Esophagus mucosa (tissue), 1 donor: ENCODE measurements around the gene TSPAN6. TPM values are rescaled to one million over a fixed set of nuclear protein-coding genes. Genes with fewer than 3 reads are reported as not detected.

Source experiments
- ATAC-seq: fragments of 200-7000 bp; cut with Tn5 transposase; one replicate; pipeline ENCODE4 v1.9.1; 2020
- total RNA-seq: library from RNA; stranded (reverse); gene quantifications from one replicate; pipeline ENCODE4 v1.2.4, GENCODE V29; 2023
- donor health status: DM: yes; HTN: yes; CAD: no.

Gene TSPAN6
- total RNA-seq, 1 donor from 2014 or later: 36.4 TPM

- no peak for ATAC-seq
These were observed 10.5 kb upstream of the TSPAN6 start for GRCh38 chrX:100647095-100647494.

GRCh38 chrX:100645106-100645505, 8.5 kb upstream of the TSPAN6 start:
- no peak for ATAC-seq

- ATAC-seq: peak; percentile 95
These were observed 7.6 kb upstream of the TSPAN6 start, which contains the start of gene SRPX2 for GRCh38 chrX:100643956-100644860. Gene SRPX2 (plus strand): TSS chrX:100644199. CDS start chrX:100646323, 2,124 bp downstream.

- ATAC-seq: peak; percentile 78
These were observed 6.6 kb upstream of the TSPAN6 start for GRCh38 chrX:100643212-100643611.

DNA sequence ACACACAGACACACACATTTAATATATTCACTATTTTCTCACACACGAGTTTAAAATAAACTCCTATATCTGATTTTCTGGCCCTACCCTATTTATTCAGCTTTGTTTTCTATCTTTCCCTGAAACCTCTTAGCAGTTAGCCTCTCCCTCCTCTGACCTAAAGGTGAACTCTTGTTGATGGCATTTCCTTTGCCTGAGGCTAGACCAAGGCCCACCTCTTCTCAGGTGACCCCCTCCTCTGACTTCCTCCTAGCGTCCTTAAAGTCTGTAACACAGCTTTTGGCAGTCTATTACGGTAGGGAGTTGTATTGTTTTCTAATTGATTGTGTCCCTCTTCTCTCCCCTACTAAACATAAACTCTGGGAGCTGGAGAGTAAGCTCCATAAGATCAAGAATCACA, 5.7 kb upstream of the TSPAN6 start:
- ATAC-seq: peak; percentile 34

DNA sequence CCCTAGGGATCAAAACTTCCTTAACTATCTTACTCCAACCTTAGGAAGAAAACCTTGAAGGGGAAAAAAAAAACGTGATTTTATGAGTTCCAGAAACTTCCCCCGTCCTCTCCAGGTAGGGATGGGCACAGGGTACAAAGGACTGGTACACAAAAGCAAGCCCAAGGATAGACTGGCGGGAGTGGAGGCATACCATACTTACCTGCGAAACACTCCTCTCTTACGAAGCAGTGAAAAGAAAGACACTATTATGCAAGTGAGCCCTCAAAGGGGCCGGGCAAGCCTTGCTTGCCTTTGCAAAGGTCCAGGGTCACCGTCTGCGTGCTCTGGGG, 651 bp downstream of the TSPAN6 start:
- peak; percentile 49 for ATAC-seq

DNA sequence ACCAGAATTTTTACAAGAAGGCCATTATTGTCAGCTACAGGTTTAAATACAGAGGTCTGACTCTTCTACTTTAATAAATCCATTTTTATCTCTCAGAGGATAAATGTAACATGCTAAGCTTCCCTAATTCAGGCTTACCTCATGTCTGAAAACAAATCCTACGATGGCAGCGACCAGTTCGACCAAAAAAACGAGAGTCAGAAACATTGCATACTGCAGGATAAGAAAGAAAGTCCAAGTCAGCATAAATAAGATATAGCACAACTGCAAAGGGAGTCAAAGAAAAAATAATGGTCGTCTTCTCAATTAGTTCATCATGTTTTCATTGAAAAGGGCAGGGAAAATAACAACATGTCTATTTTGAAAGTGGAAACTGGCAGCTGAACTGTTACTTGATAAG, 1.6 kb downstream of the TSPAN6 start:
- no peak for ATAC-seq

DNA sequence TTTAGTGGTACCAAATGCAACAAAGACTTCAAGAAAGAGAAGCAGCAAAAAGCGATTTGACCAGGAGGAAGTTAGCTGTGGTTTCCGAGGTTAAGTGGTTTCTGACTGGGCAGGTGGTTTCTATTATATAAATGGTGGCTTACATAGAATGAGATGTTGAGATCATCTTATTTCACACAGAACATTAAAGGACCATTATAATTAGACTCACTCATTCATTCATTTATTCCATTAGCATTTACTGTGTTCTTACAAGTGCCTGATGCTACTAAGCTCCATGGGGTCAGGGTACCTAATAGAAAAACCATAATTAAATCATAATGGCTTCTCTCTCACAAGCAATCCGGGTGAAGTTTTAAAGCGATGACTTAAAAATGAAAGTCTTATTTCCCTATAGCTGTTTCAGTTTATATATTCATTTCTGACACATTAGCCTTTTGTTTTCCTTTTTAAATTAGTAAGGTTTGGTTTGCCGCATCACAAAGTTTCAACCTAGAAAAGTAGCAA, 10.6 kb downstream of the TSPAN6 start:
- ATAC-seq: no peak

GRCh38 chrX:100623001-100623400, 13.6 kb downstream of the TSPAN6 start:
- ATAC-seq: no peak

DNA sequence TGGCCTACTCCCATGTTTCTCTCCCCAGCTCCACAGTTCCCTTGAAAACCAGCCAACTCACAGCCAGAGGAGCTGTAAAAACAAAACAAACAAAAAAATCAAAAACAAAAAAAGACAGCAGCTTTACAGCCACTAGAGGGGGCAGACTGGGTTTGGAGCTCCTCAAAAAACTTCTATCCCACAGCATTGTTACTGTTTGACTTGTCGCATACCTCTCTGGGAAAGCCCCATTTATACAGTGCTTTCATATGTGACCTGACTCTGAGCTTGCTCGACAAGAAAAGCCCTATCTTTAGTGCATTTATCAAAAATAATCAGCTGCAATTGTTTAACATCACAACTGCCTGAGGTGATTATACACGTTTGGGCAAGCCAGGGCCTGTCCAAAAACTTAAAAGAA, 21.6 kb downstream of the TSPAN6 start:
- peak; percentile 55 for ATAC-seq

- ATAC-seq: no peak
These were observed 24.7 kb downstream of the TSPAN6 start for GRCh38 chrX:100611951-100612350.

DNA sequence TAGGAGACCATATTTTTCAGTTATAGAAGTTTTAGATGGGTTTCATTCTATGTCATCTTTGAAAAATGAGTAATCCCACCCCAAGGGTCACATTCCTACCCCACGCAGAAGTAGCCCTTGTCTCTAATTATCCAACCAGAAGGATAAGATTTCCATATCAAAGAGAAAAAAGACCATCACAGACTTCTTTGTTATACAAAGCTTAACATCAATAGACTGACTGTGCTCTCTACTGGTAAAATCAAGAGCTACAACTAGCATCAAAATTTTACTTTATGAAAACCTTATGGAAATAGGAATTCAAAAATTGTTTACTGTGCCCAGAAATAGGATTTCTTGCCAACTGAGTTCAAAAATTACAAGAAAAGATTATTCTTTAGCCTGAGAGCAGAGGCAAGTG, 27.0 kb downstream of the TSPAN6 start:
- ATAC-seq: no peak

DNA sequence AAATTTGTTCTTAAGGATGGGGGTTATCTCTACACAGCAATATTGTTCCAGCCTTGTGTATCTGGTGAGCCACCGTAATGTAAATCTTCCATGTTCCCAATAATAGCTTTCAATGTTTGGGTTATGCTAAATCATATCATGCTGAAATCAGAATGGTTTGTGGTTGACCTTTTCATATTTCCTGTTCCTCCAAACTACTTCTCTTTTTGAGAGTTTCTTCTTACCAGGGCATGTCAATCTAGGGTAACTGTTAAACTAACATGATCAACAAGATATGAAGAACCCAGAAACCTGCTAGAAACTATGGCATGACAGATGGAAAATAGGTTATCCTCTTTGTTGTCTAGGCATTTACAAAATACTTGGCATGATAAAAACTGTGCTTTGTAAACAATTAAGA, 29.9 kb downstream of the TSPAN6 start:
- ATAC-seq: no peak

DNA sequence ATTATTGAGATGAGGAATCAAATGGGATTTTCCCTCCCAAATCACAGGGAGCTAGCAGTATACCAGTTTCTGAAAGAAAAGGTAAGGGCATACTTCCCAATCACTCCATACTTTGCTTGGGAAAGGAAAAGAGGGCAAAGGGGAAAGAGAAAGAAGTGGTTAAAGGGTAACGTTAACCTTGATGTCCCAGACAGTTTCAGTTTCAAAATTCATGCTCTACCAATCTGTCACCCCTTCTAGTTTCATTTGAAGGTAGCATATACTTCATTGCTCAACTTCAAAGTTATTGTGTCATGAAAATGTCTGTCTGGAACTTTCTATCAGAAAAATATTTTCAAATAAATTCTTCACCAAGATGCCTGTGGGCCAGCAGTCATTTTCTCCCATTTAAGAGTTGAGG, 35.8 kb downstream of the TSPAN6 start:
- ATAC-seq: no peak

GRCh38 chrX:100600340-100600739, 36.3 kb downstream of the TSPAN6 start:
- ATAC-seq: no peak

GRCh38 chrX:100599456-100599855, 37.1 kb downstream of the TSPAN6 start:
- no peak for ATAC-seq

DNA sequence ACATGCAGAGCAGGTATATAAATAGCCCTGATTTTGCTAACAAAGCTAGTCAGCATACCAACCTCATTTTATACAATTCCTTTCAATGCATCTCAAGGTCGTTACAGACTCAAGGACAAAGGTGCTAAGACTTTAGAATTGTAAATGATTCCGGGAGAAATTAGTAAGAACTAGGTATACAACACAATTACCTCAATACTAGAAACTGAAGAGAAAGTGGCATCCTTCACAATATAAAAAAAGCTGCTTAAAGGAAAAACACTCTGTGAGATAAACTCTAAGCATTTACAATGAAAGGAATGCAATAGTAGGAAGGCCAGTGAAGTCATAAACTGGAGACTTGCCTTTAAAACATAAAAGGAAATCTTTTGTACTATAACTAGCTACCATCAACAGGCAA, 40.0 kb downstream of the TSPAN6 start:
- ATAC-seq: no peak

DNA sequence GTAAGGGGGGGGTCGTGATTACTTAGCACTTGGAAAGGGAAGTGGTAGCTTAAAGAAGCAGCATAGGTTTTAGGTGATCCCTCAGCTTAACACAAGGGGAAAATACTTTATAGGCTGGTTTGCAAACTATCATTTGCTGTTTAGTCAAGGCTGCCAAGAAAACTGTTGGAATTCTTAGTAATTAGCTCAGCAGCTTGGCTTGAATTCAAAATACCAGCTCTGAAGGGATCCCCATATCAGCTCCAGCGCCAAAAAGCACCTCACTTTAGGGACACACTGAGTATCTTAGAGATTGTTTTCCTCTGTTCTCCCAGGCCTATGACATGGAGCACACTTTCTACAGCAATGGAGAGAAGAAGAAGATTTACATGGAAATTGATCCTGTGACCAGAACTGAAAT, 43.0 kb downstream of the TSPAN6 start:
- no peak for ATAC-seq

DNA sequence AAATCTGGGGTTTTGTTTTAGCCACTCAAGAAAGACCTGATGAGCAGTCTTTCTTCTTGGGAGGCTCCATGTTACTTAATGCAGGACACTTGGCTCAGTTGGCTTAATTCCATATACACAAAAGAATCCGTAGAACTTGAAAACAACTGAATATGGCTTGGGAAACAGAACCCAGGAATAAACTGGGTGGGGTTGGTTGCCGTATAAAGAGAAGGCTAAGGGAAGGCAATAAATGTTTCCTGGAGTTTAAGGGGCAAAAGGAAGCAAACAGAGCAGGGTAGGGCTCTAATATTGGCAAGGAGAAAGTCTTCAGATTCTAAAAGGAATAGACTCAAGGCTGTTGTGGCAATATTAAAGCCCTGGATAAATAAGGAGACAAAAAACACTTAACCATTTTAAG, 43.5 kb downstream of the TSPAN6 start:
- no peak for ATAC-seq

- ATAC-seq: no peak
These were observed 45.2 kb downstream of the TSPAN6 start for GRCh38 chrX:100591256-100592051.

- ATAC-seq: no peak
These were observed 48.7 kb downstream of the TSPAN6 start for GRCh38 chrX:100587861-100588260.

GRCh38 chrX:100586747-100587146, 49.9 kb downstream of the TSPAN6 start:
- no peak for ATAC-seq

DNA sequence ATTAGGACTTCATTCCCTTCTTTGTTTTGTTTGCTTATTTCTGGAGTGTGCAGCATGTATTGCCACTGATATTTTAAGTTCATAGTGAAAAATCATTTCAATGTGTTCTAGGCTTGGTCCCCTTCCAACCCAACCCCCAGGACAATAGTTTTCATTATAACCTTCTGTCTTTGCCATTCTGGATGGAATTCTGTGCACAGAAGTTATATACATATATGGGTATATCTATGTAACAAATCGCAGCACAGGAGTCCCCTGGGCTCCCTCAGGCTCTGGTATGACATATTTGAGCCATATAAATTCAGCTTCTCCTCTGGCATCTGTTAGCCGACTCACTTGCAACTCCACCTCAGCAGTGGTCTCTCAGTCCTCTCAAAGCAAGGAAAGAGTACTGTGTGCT, 52.0 kb downstream of the TSPAN6 start, which contains the start of gene TNMD:
TSS of gene TNMD (plus strand) at position 326 of the 400 bp plus-strand sequence. CDS start 83 bp downstream, outside the sequence.
- no peak for ATAC-seq
